Measurements from ENCODE around the gene ZBTB20. TPM values are rescaled to one million over a fixed set of nuclear protein-coding genes. Genes with fewer than 3 reads are reported as not detected.
A peak's percentile ranks its signal among the peaks of the same experiment; 100 is the strongest.

The ZBTB20 gene
- total RNA-seq, 1 experiment from 2014 or later, result 3.7 TPM

GRCh38 chr3:114344492-114344891 lies 802.6 kb downstream of the ZBTB20 start:
- Histone ChIP-seq H3K9me2 (replicated peaks; ENCODE audit: low read length) (no peaks in the 10 kb centered on the region), H3K36me3 (ENCODE audit: low read depth, low read length) (no peaks in the 10 kb centered on the region), H3K9ac (ENCODE audit: low read length) (no peak overlapping the region), H3F3A (ENCODE audit: low read length, unreplicated experiment) (no peaks in the 10 kb centered on the region), H3K79me2 (ENCODE audit: low read length) (no peaks in the 10 kb centered on the region), H3K9me3 (ENCODE audit: low read length) (no peaks in the 10 kb centered on the region), H2AFZ (ENCODE audit: low read length) (no peak overlapping the region), H4K20me1 (ENCODE audit: low read length) (no peaks in the 10 kb centered on the region), H3K27me3 (ENCODE audit: low read length) (0 out of 2 replicates have a peak, but pooled peaks cover 3% of the 10 kb centered on the region), H3K4me3 (ENCODE audit: low read length) (no peak overlapping the region), H3K4me2 (ENCODE audit: low read length) (no peak overlapping the region), H3K4me1 (ENCODE audit: insufficient read depth, low read length) (no peaks in the 10 kb centered on the region), H3K27ac (ENCODE audit: low read length) (no peak overlapping the region)
- ATAC-seq, result no peak
- TF ChIP-seq EZH2 (IDR thresholded peaks at IDR 0.05; ENCODE audit: low read length, unreplicated experiment) (no peak), EZH2phosphoT487 (IDR thresholded peaks at IDR 0.05; ENCODE audit: borderline replicate concordance, low read length) (no peak), CTCF (conservative IDR thresholded peaks at IDR 0.05; ENCODE audit: low read depth, low read length) (no peak)
- DNase-seq, result no peak
- no TSS peak for BruUV-seq (replicated peaks)
- POLR2A ChIA-PET (ENCODE audit: unreplicated experiment), result no interaction called here
- intact Hi-C loops (cut with micrococcal nuclease), result no loop called here
- CTCF ChIA-PET, result no interaction called here

- TF ChIP-seq EZH2phosphoT487 (IDR thresholded peaks at IDR 0.05; ENCODE audit: borderline replicate concordance, low read length) (no peak), CTCF (conservative IDR thresholded peaks at IDR 0.05; ENCODE audit: low read depth, low read length) (no peak), EZH2 (IDR thresholded peaks at IDR 0.05; ENCODE audit: low read length, unreplicated experiment) (no peak)
These were observed 808.3 kb downstream of the ZBTB20 start for GRCh38 chr3:114338651-114339357.

GRCh38 chr3:114336857-114337256 lies 810.2 kb downstream of the ZBTB20 start:
- Histone ChIP-seq H3K4me1 (ENCODE audit: insufficient read depth, low read length) (no peaks in the 10 kb centered on the region), H3K79me2 (ENCODE audit: low read length) (no peaks in the 10 kb centered on the region), H3K36me3 (ENCODE audit: low read depth, low read length) (no peaks in the 10 kb centered on the region), H3K9ac (ENCODE audit: low read length) (no peak overlapping the region), H3K4me2 (ENCODE audit: low read length) (no peak overlapping the region), H3K4me3 (ENCODE audit: low read length) (no peak overlapping the region), H4K20me1 (ENCODE audit: low read length) (no peaks in the 10 kb centered on the region), H3K27me3 (ENCODE audit: low read length) (no peaks in the 10 kb centered on the region), H3K9me2 (replicated peaks; ENCODE audit: low read length) (no peaks in the 10 kb centered on the region), H2AFZ (ENCODE audit: low read length) (no peak overlapping the region), H3F3A (ENCODE audit: low read length, unreplicated experiment) (no peaks in the 10 kb centered on the region), H3K9me3 (ENCODE audit: low read length) (no peaks in the 10 kb centered on the region), H3K27ac (ENCODE audit: low read length) (no peak overlapping the region)
- no peak for DNase-seq
- no peak for TF ChIP-seq CTCF (conservative IDR thresholded peaks at IDR 0.05; ENCODE audit: low read depth, low read length)
- no peak for TF ChIP-seq EZH2phosphoT487 (IDR thresholded peaks at IDR 0.05; ENCODE audit: borderline replicate concordance, low read length)
- no TSS peak for BruUV-seq (replicated peaks)
- intact Hi-C loops (cut with micrococcal nuclease), result loop anchor here (2.0 kb wide), 1 partner anchor 184 kb away; no protein-coding TSS in a partner anchor
- POLR2A ChIA-PET (ENCODE audit: unreplicated experiment), result no interaction called here
- CTCF ChIA-PET, result no interaction called here
- ATAC-seq, result no peak

More at GRCh38 chr3:114338651-114339357, 808.3 kb downstream of the ZBTB20 start:
- H3K36me3 ChIP-seq (ENCODE audit: low read depth, low read length), result no peaks in the 10 kb centered on the region
- no peaks in the 10 kb centered on the region for H3K9me3 ChIP-seq (ENCODE audit: low read length)
- H4K20me1 ChIP-seq (ENCODE audit: low read length), result no peaks in the 10 kb centered on the region
- no TSS peak for BruUV-seq (replicated peaks)
- ChIA-PET POLR2A (ENCODE audit: unreplicated experiment) (no interaction called here), CTCF (interaction anchor here (0.7 kb wide), 1 partner anchor 9 kb away, joined by 5 read pairs; no protein-coding TSS in a partner anchor)
- H3K27me3 ChIP-seq (ENCODE audit: low read length), result no peaks in the 10 kb centered on the region
- no peaks in the 10 kb centered on the region for H3K79me2 ChIP-seq (ENCODE audit: low read length)
- H3F3A ChIP-seq (ENCODE audit: low read length, unreplicated experiment), result no peaks in the 10 kb centered on the region
- H3K4me1 ChIP-seq (ENCODE audit: insufficient read depth, low read length), result no peaks in the 10 kb centered on the region
- intact Hi-C loops (cut with micrococcal nuclease), result no loop called here
- H2AFZ ChIP-seq (ENCODE audit: low read length), result no peak overlapping the region
- peak overlapping the region; percentile 17; the same call in 1 of the 2 replicates for H3K4me2 ChIP-seq (ENCODE audit: low read length)
- DNase-seq, result no peak
- H3K9me2 ChIP-seq (replicated peaks; ENCODE audit: low read length), result no peaks in the 10 kb centered on the region
- H3K27ac ChIP-seq (ENCODE audit: low read length), result no peak overlapping the region
- no peak for ATAC-seq
- no peak overlapping the region for H3K9ac ChIP-seq (ENCODE audit: low read length)
- H3K4me3 ChIP-seq (ENCODE audit: low read length), result no peak overlapping the region

Data from PC-3 (cell line).